T-helper 1 cell treated with Interleukin-12 subunit alpha and Interleukin-12 subunit beta and Interleukin-4 antibody, amounts not matched to agents 30 μg/mL and 1 μg/mL, for 36 hours (primary cell): Measurements from ENCODE around the gene NEURL1.
A peak's percentile ranks its signal among the peaks of the same experiment; 100 is the strongest.

Experiments used
- H3K27ac Mint-ChIP-seq: one replicate; pipeline ENCODE4 v1.8.0; 2021; ENCODE audit warnings: mild to moderate bottlenecking, mixed read lengths
- H3K27me3 Mint-ChIP-seq: one replicate; pipeline ENCODE4 v1.8.0; 2021; ENCODE audit warnings: low read depth, mixed read lengths
- H3K36me3 Mint-ChIP-seq: one replicate; pipeline ENCODE4 v1.8.0; 2021; ENCODE audit warnings: low read depth, mixed read lengths
- H3K4me1 Mint-ChIP-seq: one replicate; pipeline ENCODE4 v1.8.0; 2021; ENCODE audit warnings: low read depth, mixed read lengths
- H3K4me3 Mint-ChIP-seq: one replicate; pipeline ENCODE4 v1.8.0; 2021; ENCODE audit warnings: mild to moderate bottlenecking, moderate library complexity, mixed read lengths
- H3K9me3 Mint-ChIP-seq: one replicate; pipeline ENCODE4 v1.8.0; 2021; ENCODE audit warnings: mixed read lengths

Gene NEURL1

GRCh38 chr10:103548581-103549348 lies 55.3 kb downstream of the NEURL1 start:
- H3K36me3 Mint-ChIP-seq = no peaks in the 10 kb centered on the region
- no peaks in the 10 kb centered on the region for H3K9me3 Mint-ChIP-seq
- peaks cover 16% of the 10 kb centered on the region for H3K4me1 Mint-ChIP-seq
- no peaks in the 10 kb centered on the region for H3K27me3 Mint-ChIP-seq
- no peak overlapping the region for H3K27ac Mint-ChIP-seq
- no peak overlapping the region for H3K4me3 Mint-ChIP-seq

- H3K9me3 Mint-ChIP-seq = no peaks in the 10 kb centered on the region
- H3K27ac Mint-ChIP-seq = no peak overlapping the region
- peaks cover 22% of the 10 kb centered on the region for H3K4me1 Mint-ChIP-seq
- peaks cover 4% of the 10 kb centered on the region for H3K27me3 Mint-ChIP-seq
- no peaks in the 10 kb centered on the region for H3K36me3 Mint-ChIP-seq
- H3K4me3 Mint-ChIP-seq = no peak overlapping the region
These were observed 55.8 kb downstream of the NEURL1 start for GRCh38 chr10:103549349-103549685.

GRCh38 chr10:103550229-103550628 lies 56.7 kb downstream of the NEURL1 start:
- peaks cover 10% of the 10 kb centered on the region for H3K27me3 Mint-ChIP-seq
- H3K4me3 Mint-ChIP-seq = no peak overlapping the region
- no peak overlapping the region for H3K27ac Mint-ChIP-seq

GRCh38 chr10:103551619-103552602 lies 58.4 kb downstream of the NEURL1 start:
- no peaks in the 10 kb centered on the region for H3K9me3 Mint-ChIP-seq
- H3K4me1 Mint-ChIP-seq = peaks cover 28% of the 10 kb centered on the region
- peaks cover 17% of the 10 kb centered on the region for H3K27me3 Mint-ChIP-seq
- no peak overlapping the region for H3K27ac Mint-ChIP-seq
- no peak overlapping the region for H3K4me3 Mint-ChIP-seq
- no peaks in the 10 kb centered on the region for H3K36me3 Mint-ChIP-seq

More at GRCh38 chr10:103550229-103550628, 56.7 kb downstream of the NEURL1 start:
- no peaks in the 10 kb centered on the region for H3K36me3 Mint-ChIP-seq
- peaks cover 28% of the 10 kb centered on the region for H3K4me1 Mint-ChIP-seq
- no peaks in the 10 kb centered on the region for H3K9me3 Mint-ChIP-seq

GRCh38 chr10:103552856-103553742 lies 59.6 kb downstream of the NEURL1 start:
- Mint-ChIP-seq H3K27me3 (peaks cover 22% of the 10 kb centered on the region), H3K4me1 (peaks cover 28% of the 10 kb centered on the region), H3K9me3 (no peaks in the 10 kb centered on the region), H3K27ac (no peak overlapping the region), H3K4me3 (no peak overlapping the region), H3K36me3 (no peaks in the 10 kb centered on the region)

- H3K27me3 Mint-ChIP-seq = peaks cover 29% of the 10 kb centered on the region
- H3K9me3 Mint-ChIP-seq = no peaks in the 10 kb centered on the region
- H3K4me1 Mint-ChIP-seq = peaks cover 28% of the 10 kb centered on the region
- peak overlapping the region; percentile 75 for H3K4me3 Mint-ChIP-seq
- peak overlapping the region; percentile 38 for H3K27ac Mint-ChIP-seq
- no peaks in the 10 kb centered on the region for H3K36me3 Mint-ChIP-seq
These were observed 60.4 kb downstream of the NEURL1 start for GRCh38 chr10:103553743-103554487.

GRCh38 chr10:103554488-103555324 lies 61.2 kb downstream of the NEURL1 start:
- peaks cover 29% of the 10 kb centered on the region for H3K27me3 Mint-ChIP-seq

GRCh38 chr10:103555325-103555649 lies 61.8 kb downstream of the NEURL1 start:
- peaks cover 33% of the 10 kb centered on the region for H3K27me3 Mint-ChIP-seq
- H3K4me3 Mint-ChIP-seq = no peak overlapping the region
- peaks cover 28% of the 10 kb centered on the region for H3K4me1 Mint-ChIP-seq
- no peaks in the 10 kb centered on the region for H3K36me3 Mint-ChIP-seq
- H3K9me3 Mint-ChIP-seq = no peaks in the 10 kb centered on the region
- H3K27ac Mint-ChIP-seq = no peak overlapping the region

More at GRCh38 chr10:103554488-103555324, 61.2 kb downstream of the NEURL1 start:
- H3K4me3 Mint-ChIP-seq = peak overlapping the region; percentile 75
- H3K9me3 Mint-ChIP-seq = no peaks in the 10 kb centered on the region
- peaks cover 28% of the 10 kb centered on the region for H3K4me1 Mint-ChIP-seq
- no peaks in the 10 kb centered on the region for H3K36me3 Mint-ChIP-seq
- peak overlapping the region; percentile 31 for H3K27ac Mint-ChIP-seq

GRCh38 chr10:103555712-103556111 lies 62.2 kb downstream of the NEURL1 start:
- H3K9me3 Mint-ChIP-seq = no peaks in the 10 kb centered on the region
- H3K36me3 Mint-ChIP-seq = no peaks in the 10 kb centered on the region
- H3K4me3 Mint-ChIP-seq = peak overlapping the region; percentile 7
- H3K27me3 Mint-ChIP-seq = peaks cover 34% of the 10 kb centered on the region
- H3K27ac Mint-ChIP-seq = no peak overlapping the region
- peaks cover 26% of the 10 kb centered on the region for H3K4me1 Mint-ChIP-seq

- no peaks in the 10 kb centered on the region for H3K9me3 Mint-ChIP-seq
- H3K27me3 Mint-ChIP-seq = peaks cover 34% of the 10 kb centered on the region
- H3K4me1 Mint-ChIP-seq = peaks cover 26% of the 10 kb centered on the region
- no peaks in the 10 kb centered on the region for H3K36me3 Mint-ChIP-seq
- H3K27ac Mint-ChIP-seq = no peak overlapping the region
- no peak overlapping the region for H3K4me3 Mint-ChIP-seq
These were observed 63.0 kb downstream of the NEURL1 start for GRCh38 chr10:103556383-103557007.

GRCh38 chr10:103557455-103557854 lies 64.0 kb downstream of the NEURL1 start:
- Mint-ChIP-seq H3K4me1 (peaks cover 23% of the 10 kb centered on the region), H3K27ac (no peak overlapping the region), H3K27me3 (peaks cover 34% of the 10 kb centered on the region), H3K4me3 (no peak overlapping the region), H3K9me3 (no peaks in the 10 kb centered on the region), H3K36me3 (no peaks in the 10 kb centered on the region)

- H3K27ac Mint-ChIP-seq = no peak overlapping the region
- H3K36me3 Mint-ChIP-seq = no peaks in the 10 kb centered on the region
- no peak overlapping the region for H3K4me3 Mint-ChIP-seq
- peaks cover 34% of the 10 kb centered on the region for H3K27me3 Mint-ChIP-seq
- H3K4me1 Mint-ChIP-seq = peaks cover 10% of the 10 kb centered on the region
- H3K9me3 Mint-ChIP-seq = no peaks in the 10 kb centered on the region
These were observed 65.4 kb downstream of the NEURL1 start for GRCh38 chr10:103558911-103559310.

- peaks cover 26% of the 10 kb centered on the region for H3K27me3 Mint-ChIP-seq
- H3K27ac Mint-ChIP-seq = no peak overlapping the region
- H3K4me3 Mint-ChIP-seq = no peak overlapping the region
- peaks cover 1% of the 10 kb centered on the region for H3K4me1 Mint-ChIP-seq
- no peaks in the 10 kb centered on the region for H3K9me3 Mint-ChIP-seq
- H3K36me3 Mint-ChIP-seq = no peaks in the 10 kb centered on the region
These were observed 66.3 kb downstream of the NEURL1 start for GRCh38 chr10:103559776-103560175.
